ENCODE data around the gene GEMIN7.

Gene GEMIN7

DNA sequence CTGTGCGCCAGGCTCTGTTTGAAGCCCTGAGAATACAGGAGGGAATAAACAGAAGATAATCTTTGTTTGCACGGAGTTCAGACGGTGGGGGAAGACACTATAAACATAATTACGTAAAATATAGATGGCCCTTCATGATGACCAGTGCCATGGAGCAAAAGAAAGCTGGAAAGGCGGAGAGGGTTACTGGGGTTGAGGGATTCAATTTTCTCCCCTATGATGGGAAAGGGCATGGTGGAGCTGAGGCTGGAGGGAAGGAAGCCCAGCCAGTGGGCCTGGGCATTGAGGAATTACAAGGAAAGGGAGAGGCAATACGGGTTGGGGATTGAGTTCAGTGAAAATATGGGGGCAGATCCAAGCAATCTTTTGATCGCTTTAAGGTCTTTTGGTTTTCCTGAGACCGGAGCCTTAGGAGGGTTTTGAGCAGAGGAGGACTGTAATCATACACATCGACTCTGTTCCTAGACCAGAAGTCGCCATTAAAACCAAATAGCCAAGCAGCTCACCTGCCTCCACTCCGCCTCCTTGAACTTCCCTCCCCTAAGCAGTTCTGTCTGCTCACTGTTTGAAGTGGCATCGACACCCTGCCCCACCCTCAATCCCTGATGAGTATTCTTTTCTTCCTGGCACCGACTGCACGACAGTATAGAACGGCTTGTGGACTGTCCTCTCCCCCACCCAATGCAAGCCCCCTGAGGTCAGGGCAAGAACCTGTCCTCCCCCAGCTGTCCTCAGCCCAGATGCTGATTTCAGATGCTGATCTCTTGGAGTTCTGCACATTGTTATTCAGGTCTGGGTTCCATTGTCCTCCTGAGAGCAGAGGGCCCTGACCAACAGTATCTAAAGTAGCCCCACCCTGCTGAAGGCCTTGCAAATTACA lies 2.0 kb upstream of the GEMIN7 start:
- H3K4me3 Mint-ChIP-seq, result peak overlapping the region; percentile 68
- H3K27ac Mint-ChIP-seq, result no peak overlapping the region
- peaks cover 40% of the 10 kb centered on the region for H3K27me3 Mint-ChIP-seq (ENCODE audit: low read depth, poor library complexity)
- H3K4me1 Mint-ChIP-seq, result peaks cover 46% of the 10 kb centered on the region
- peaks cover 13% of the 10 kb centered on the region for H3K36me3 Mint-ChIP-seq (ENCODE audit: low read depth)
- no peak for DNase-seq
- TF ChIP-seq, protein P1, sequence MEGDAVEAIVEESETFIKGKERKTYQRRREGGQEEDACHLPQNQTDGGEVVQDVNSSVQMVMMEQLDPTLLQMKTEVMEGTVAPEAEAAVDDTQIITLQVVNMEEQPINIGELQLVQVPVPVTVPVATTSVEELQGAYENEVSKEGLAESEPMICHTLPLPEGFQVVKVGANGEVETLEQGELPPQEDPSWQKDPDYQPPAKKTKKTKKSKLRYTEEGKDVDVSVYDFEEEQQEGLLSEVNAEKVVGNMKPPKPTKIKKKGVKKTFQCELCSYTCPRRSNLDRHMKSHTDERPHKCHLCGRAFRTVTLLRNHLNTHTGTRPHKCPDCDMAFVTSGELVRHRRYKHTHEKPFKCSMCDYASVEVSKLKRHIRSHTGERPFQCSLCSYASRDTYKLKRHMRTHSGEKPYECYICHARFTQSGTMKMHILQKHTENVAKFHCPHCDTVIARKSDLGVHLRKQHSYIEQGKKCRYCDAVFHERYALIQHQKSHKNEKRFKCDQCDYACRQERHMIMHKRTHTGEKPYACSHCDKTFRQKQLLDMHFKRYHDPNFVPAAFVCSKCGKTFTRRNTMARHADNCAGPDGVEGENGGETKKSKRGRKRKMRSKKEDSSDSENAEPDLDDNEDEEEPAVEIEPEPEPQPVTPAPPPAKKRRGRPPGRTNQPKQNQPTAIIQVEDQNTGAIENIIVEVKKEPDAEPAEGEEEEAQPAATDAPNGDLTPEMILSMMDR (IDR thresholded peaks at IDR 0.05), result no peak
- no peaks in the 10 kb centered on the region for H3K9me3 Mint-ChIP-seq

DNA sequence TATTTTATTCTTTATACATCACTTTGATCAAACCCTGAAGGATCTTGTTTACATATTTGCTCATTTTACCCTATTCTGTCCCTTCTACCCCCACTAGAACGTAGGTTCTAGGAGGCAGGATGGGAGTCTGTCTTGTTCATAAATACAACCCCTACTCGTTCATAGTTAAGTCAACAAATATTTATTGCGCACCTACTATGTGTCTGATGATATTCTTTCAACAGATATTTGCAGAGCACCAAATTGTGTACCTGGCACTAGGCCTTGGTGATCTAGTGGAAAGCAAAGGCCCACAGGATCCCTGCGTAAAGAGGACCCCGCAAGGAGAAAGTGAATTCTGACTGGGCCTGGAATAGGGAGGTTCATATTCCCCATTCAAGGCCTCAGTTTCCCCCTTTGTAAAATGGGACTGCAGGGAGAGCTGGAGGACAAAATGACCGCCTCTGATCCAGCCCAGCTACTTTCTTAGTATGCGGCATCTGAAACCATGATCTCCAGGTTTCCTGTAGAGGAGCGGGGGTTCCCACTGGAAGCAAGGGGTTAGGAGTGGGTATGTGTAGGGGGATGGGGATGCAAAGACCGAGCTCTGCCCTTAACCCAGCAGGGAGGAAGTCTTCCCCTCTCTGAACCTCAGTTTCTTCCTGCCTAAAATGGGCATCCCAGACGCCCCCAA lies 534 bp upstream of the GEMIN7 start:
- TF ChIP-seq, protein P1 (IDR thresholded peaks at IDR 0.05), result no peak
- H3K27ac Mint-ChIP-seq, result no peak overlapping the region
- peak overlapping the region; percentile 100 for H3K4me3 Mint-ChIP-seq
- peaks cover 49% of the 10 kb centered on the region for H3K4me1 Mint-ChIP-seq
- peaks cover 22% of the 10 kb centered on the region for H3K36me3 Mint-ChIP-seq (ENCODE audit: low read depth)
- H3K9me3 Mint-ChIP-seq, result no peaks in the 10 kb centered on the region
- H3K27me3 Mint-ChIP-seq (ENCODE audit: low read depth, poor library complexity), result peaks cover 40% of the 10 kb centered on the region
- no peak for DNase-seq

DNA sequence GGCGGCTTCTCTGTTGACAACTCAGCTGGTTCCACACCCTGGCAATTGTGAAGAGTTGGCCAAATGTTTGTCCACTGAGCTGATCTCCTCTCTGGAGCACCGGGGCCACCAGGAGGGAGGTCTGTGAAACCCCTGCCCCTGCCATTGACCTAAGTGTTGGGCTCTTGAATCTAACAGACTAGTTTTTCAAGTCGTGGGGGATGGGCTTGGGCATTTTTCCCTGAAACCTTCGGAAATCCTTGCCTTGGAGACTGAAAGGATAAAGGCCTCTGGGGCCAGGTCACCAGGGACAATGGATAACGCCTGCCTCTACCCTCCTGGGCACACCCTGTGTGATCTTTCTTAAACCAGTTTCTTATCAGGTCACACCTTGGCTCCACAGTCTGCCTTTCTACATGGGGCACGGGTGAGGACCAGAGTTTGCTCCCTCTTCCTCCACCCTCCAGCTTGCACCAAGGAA lies 881 bp downstream of the GEMIN7 start:
- DNase-seq, result no peak
- no peaks in the 10 kb centered on the region for H3K9me3 Mint-ChIP-seq
- H3K36me3 Mint-ChIP-seq (ENCODE audit: low read depth), result peaks cover 22% of the 10 kb centered on the region
- H3K27ac Mint-ChIP-seq, result peak overlapping the region; percentile 81
- H3K4me1 Mint-ChIP-seq, result peaks cover 44% of the 10 kb centered on the region
- H3K27me3 Mint-ChIP-seq (ENCODE audit: low read depth, poor library complexity), result peaks cover 32% of the 10 kb centered on the region
- H3K4me3 Mint-ChIP-seq, result peak overlapping the region; percentile 100
- TF ChIP-seq, protein P1 (IDR thresholded peaks at IDR 0.05), result no peak

DNA sequence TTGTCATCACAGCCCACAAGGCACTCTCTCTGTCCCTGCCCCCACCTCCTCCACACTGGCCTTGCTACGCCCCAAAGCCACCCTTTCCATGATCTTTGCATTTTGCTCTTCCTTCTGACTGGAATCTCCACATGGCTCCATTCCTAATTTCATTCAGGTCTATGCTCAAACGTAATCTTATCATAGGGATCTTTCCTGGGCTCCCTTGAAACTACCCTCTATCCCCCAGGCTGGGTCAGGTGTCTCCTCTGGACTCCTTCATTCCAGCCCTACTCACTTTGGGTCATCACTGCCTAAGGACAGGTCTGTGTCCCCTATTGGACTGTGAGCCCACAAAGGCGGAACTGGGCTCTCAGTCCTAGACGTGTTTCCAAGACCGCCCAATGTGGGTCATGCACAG lies 3.1 kb downstream of the GEMIN7 start:
- TF ChIP-seq, protein P1 (IDR thresholded peaks at IDR 0.05), result no peak
- H3K27ac Mint-ChIP-seq, result peak overlapping the region; percentile 62

DNA sequence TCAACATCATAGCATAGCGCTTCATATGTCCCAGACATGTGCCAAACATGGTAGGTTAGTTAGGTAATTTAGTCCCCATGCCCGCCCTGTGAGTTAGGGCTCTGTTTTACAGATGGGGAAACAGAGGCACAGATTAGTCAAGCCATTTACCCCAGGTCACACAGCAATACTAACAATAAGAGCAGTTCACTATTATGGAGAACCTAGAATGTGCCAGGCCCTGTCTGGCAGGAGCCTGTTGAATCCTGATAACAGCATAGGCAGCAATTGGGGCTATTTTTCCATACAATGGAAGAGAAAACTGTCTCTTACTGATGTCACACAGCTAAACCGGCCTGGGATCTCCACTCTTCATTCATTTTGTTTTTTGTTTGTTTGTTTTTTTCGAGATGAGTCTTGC lies 7.4 kb downstream of the GEMIN7 start:
- no peak overlapping the region for H3K4me3 Mint-ChIP-seq
- H3K27me3 Mint-ChIP-seq (ENCODE audit: low read depth, poor library complexity), result peaks cover 3% of the 10 kb centered on the region
- no peaks in the 10 kb centered on the region for H3K9me3 Mint-ChIP-seq

More for the DNA sequence above, 3.1 kb downstream of the GEMIN7 start:
- H3K9me3 Mint-ChIP-seq, result no peaks in the 10 kb centered on the region
- peaks cover 34% of the 10 kb centered on the region for H3K4me1 Mint-ChIP-seq
- H3K4me3 Mint-ChIP-seq, result peak overlapping the region; percentile 74
- H3K36me3 Mint-ChIP-seq (ENCODE audit: low read depth), result peaks cover 35% of the 10 kb centered on the region
- H3K27me3 Mint-ChIP-seq (ENCODE audit: low read depth, poor library complexity), result peaks cover 12% of the 10 kb centered on the region
- DNase-seq, result no peak

More for the DNA sequence above, 7.4 kb downstream of the GEMIN7 start:
- DNase-seq, result no peak
- Mint-ChIP-seq H3K4me1 (peaks cover 23% of the 10 kb centered on the region), H3K27ac (no peak overlapping the region), H3K36me3 (ENCODE audit: low read depth) (peaks cover 50% of the 10 kb centered on the region)
- TF ChIP-seq, protein P1 (IDR thresholded peaks at IDR 0.05), result no peak

Measured in nephron progenitor cell (in vitro differentiated cells).